CMK (cell line): ENCODE measurements around the gene CEACAM5.

ENCODE experiments used
- DNase-seq: peaks from one replicate; pipeline ENCODE4 v3.0.0-alpha.2; 2010; ENCODE audit warnings: low read depth

Gene CEACAM5

DNA sequence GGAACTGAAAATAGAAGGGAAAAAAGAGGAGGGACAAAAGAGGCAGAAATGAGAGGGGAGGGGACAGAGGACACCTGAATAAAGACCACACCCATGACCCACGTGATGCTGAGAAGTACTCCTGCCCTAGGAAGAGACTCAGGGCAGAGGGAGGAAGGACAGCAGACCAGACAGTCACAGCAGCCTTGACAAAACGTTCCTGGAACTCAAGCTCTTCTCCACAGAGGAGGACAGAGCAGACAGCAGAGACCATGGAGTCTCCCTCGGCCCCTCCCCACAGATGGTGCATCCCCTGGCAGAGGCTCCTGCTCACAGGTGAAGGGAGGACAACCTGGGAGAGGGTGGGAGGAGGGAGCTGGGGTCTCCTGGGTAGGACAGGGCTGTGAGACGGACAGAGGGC is at the start of gene CEACAM5:
TSS of gene CEACAM5 (plus strand) at position 146 of the 400 bp plus-strand sequence. CDS start at position 252, 106 bp downstream.
- no peak for DNase-seq

DNA sequence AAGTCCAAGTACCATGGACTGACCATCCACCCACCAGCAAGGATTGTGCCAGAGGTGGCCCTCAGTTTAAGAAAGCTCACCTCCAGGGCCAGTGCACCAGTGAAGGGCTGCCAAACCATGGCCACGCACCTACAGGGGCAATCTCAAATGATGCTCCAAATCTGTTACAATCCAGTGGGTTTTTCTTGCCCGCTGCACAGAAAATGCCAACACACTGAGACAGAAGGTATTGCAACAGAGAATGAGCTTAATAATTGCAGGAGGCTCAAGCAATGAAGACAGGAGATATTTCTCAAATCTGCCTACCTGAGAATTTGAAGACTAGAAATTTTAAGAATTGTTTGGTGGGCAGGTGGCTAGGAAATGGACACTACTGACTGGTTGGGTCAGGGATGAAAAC is 42.4 kb upstream of the CEACAM5 start:
- DNase-seq = no peak

DNA sequence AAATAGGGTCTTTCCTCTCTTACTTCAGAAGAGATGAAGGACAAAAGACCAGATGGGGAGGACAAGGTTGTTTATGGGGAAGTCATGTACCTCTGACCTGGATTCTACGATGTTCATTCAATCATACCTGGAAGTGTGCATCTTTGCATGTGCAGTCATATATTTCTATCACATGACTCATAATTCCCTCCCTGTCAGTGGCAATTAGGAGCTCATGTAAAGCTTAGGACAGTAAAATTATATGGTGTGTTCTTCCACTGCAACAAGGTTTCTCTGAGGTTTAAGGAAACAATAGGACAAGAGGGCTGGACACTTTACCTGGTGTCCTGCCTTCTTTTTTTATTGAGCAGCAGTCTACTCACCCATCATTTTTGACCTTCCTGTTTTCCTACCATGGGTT is 40.1 kb upstream of the CEACAM5 start:
- DNase-seq = no peak

DNA sequence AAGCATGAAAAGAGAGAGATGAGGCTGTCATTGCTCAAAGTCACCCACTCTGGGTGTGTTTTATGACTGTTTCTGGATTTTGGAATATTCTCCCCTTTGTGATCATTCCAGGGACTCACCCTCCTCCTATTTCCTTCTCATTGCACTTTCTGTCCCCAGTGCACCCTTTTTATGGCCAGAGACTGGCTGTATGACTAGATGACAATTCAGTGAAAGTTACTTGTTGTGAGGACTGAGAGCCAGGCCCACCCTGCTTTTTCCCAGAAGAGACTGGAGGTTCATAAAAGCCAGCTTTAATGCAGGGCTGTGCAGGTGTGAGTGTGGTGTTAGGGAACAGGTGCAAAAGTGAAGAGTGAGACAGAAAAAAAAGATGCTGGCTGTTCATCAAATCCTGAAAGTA is 37.7 kb upstream of the CEACAM5 start:
- DNase-seq = no peak

DNA sequence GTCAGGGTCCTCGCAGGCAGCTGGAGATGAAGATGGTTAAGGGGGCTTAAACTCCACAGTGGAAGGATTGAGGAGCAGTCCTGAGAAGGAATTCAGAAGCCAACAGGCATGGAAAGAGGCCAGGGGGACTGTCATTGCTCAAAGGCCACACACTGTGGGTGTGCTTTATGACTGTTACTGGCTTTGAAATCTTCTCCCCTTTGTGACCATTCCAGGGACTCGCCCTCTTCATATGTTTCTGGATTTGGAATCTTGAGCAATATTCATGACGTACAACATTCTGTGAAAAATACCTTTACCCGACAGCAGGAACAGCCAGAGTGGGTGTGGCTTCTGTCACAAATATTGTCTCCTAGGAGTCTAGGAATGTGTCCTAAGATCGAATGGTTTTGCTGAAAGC is 36.9 kb upstream of the CEACAM5 start:
- no peak for DNase-seq

DNA sequence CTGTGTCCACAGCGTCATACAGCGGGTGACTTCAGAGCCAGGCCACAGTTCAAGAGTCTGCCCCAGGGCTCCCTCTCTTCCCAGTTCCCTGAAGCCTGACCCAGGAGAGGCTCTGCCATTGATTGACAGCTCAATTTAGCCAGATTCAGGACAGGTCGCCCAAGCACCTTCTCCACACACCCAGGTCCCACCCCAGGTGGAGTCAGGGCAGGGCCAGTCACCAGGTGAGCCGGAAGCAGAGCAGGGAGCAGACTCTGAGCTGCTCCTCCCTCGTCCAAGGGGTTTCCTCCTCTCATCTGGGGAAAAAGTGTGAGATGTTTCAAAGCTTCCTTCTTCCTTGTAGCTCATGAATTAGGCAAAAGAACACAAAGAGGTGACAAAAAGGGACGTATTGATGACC is 26.0 kb upstream of the CEACAM5 start:
- DNase-seq = no peak

DNA sequence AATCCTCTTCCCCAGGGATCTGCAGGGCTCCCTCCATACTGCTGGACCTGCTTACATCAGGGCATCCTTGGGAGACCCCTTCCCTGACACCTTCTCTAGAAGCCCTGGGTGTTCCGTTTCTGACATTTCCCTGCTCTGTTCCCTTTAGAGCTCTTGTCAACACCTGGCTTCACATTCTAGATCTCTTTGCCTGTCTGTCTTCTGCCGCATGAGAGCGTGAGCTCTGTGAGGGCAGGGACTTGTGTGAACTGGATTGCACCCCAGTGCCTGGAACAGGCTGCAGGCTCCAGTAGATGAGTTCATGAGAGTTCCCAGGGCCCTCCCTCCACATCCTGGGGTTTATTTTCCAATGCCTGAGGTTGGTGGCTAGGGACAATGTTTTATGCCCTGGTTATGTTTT is 21.0 kb upstream of the CEACAM5 start:
- no peak for DNase-seq

DNA sequence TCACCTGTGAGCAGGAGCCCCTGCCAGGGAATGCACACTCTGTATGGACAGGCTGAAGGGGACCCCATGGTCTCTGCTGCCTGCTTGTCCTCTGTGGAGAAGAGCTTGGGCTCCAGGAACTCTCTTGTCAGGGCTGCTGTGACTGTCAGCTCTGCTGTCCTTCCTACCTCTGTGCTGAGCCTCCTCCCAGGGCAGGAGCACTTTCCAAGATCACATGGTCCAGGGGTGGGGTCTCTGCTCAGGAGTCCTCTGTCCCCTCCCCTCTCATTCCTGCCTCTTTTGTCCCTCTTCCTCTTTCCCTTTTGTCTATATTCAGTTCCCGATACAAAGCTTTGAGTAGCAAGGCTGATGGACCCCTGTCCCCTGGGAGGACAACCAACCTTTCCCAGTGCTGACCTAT is 20.3 kb upstream of the CEACAM5 start, which contains the start of gene CEACAM7:
TSS of gene CEACAM7 (minus strand) at position 173 of the 400 bp plus-strand sequence. CDS start at position 68, 105 bp downstream.
- no peak for DNase-seq

DNA sequence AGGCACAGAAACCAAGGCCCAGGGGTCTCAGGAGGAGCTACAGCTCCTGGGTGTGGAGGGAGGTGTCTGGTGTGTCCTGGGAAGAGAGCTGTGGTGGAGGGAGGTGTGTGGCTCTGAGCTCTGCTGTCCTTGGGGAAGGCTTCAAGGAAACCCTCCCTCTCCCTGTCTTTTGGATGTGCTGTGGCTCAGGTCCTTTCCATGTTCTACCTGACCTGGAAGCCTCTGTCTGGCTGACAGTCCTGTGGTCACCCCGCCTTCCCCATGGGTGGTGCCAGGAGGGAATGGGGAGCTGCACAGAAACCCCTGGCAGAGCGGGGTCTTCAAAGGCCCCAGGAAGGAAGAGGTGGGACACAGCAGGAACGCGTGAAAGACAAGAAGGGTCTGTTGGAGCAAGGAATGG is 19.7 kb upstream of the CEACAM5 start:
- DNase-seq = no peak

DNA sequence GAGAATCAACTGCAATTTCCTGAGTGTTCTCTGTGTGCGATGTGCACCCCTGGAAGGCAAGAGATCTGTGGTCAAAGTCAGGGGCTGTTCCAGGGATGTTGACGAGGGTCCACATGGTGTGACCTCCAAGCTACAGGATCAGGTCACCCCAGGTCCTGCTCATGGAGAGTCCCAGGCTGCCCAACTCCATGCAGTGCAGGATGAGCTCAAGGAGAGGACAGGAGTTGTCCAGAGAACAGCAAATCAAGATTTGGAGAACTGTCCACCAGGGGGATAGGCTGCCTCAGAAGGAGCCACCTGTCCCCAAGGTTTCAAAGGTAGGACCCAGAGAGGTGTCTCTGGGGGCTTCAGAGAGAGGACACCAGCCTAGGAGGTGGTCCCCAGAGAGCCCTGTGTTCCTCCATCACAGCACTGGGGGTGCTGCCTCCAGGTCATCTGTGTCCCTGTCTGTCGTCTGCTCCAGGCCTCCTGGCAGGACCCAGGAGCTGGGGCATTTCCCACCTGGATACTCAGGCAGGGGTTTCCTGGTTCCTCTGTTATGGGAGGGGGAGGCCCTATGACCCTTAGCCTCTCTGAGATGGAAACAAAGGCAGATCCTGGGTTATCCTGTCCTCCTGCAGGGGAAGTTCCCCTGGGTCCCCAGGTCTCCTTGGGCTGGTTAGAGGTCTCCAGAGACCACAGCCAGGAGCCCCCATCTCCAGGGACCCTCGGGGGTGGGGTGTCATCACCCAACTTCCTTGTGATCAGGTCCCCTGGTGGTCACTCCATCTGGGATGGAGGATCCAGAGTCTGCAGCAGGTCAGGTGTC is 18.2 kb upstream of the CEACAM5 start:
- DNase-seq = no peak

DNA sequence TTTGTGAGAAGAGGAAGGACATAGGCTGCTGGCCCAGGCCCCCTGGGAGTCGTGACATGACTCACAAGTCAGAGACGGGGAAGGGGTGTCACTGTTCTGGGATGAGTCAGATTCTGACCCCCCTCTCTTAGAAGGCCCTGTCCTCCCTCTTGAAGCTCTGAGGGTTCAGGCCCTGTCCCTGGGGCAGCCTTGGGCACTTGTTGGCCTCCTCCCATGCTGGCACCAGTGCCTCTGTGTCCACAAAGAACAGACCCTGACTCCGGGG is 17.7 kb upstream of the CEACAM5 start:
- DNase-seq = no peak

DNA sequence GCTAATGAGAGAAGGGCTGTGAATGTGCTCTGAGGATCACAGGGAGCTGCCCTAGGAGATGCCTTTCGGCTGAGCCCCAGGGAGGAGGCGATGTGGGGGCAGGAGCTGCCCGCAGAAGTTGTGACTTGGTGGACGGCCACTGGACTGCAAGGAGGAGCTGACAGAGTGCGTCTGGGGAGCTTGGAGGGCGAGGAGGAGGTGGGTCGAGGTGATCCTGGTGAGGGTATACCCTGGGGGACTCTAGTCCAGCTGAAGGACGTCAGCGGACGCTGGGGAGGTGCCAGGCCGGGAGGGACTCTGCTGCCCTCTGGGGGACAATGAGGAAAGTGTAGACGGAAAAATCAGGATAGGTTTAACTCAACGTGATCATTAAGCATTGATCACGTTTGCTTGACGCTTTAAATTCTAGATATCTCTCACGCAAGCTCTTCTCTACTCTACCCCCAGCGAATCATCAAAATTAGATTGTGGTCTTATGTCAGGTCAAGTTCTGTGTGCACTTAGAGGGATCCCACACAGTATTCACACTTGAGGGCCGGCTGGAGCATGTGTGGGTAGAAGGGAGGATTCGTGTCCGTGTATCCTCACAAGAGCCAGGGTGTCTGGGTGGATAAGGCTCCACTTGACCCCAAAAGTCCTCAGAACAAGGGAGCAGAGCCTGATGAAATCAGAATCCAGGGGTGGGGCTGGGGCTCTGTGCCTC is 17.0 kb upstream of the CEACAM5 start:
- no peak for DNase-seq

DNA sequence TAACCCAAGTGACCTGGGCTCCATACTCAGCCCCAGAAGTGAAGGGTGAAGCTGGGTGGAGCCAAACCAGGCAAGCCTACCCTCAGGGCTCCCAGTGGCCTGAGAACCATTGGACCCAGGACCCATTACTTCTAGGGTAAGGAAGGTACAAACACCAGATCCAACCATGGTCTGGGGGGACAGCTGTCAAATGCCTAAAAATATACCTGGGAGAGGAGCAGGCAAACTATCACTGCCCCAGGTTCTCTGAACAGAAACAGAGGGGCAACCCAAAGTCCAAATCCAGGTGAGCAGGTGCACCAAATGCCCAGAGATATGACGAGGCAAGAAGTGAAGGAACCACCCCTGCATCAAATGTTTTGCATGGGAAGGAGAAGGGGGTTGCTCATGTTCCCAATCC is 14.2 kb upstream of the CEACAM5 start:
- DNase-seq = no peak

DNA sequence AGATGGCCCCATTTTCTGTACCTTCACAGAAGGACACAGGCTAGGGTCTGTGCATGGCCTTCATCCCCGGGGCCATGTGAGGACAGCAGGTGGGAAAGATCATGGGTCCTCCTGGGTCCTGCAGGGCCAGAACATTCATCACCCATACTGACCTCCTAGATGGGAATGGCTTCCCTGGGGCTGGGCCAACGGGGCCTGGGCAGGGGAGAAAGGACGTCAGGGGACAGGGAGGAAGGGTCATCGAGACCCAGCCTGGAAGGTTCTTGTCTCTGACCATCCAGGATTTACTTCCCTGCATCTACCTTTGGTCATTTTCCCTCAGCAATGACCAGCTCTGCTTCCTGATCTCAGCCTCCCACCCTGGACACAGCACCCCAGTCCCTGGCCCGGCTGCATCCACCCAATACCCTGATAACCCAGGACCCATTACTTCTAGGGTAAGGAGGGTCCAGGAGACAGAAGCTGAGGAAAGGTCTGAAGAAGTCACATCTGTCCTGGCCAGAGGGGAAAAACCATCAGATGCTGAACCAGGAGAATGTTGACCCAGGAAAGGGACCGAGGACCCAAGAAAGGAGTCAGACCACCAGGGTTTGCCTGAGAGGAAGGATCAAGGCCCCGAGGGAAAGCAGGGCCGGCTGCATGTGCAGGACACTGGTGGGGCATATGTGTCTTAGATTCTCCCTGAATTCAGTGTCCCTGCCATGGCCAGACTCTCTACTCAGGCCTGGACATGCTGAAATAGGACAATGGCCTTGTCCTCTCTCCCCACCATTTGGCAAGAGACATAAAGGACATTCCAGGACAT is 13.4 kb upstream of the CEACAM5 start:
- no peak for DNase-seq

DNA sequence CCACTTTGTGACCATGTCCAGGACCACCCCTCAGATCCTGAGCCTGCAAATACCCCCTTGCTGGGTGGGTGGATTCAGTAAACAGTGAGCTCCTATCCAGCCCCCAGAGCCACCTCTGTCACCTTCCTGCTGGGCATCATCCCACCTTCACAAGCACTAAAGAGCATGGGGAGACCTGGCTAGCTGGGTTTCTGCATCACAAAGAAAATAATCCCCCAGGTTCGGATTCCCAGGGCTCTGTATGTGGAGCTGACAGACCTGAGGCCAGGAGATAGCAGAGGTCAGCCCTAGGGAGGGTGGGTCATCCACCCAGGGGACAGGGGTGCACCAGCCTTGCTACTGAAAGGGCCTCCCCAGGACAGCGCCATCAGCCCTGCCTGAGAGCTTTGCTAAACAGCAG is 12.7 kb upstream of the CEACAM5 start:
- no peak for DNase-seq

DNA sequence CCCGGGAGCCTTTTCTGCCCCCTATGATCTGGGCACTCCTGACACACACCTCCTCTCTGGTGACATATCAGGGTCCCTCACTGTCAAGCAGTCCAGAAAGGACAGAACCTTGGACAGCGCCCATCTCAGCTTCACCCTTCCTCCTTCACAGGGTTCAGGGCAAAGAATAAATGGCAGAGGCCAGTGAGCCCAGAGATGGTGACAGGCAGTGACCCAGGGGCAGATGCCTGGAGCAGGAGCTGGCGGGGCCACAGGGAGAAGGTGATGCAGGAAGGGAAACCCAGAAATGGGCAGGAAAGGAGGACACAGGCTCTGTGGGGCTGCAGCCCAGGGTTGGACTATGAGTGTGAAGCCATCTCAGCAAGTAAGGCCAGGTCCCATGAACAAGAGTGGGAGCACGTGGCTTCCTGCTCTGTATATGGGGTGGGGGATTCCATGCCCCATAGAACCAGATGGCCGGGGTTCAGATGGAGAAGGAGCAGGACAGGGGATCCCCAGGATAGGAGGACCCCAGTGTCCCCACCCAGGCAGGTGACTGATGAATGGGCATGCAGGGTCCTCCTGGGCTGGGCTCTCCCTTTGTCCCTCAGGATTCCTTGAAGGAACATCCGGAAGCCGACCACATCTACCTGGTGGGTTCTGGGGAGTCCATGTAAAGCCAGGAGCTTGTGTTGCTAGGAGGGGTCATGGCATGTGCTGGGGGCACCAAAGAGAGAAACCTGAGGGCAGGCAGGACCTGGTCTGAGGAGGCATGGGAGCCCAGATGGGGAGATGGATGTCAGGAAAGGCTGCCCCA is 11.8 kb upstream of the CEACAM5 start:
- no peak for DNase-seq

DNA sequence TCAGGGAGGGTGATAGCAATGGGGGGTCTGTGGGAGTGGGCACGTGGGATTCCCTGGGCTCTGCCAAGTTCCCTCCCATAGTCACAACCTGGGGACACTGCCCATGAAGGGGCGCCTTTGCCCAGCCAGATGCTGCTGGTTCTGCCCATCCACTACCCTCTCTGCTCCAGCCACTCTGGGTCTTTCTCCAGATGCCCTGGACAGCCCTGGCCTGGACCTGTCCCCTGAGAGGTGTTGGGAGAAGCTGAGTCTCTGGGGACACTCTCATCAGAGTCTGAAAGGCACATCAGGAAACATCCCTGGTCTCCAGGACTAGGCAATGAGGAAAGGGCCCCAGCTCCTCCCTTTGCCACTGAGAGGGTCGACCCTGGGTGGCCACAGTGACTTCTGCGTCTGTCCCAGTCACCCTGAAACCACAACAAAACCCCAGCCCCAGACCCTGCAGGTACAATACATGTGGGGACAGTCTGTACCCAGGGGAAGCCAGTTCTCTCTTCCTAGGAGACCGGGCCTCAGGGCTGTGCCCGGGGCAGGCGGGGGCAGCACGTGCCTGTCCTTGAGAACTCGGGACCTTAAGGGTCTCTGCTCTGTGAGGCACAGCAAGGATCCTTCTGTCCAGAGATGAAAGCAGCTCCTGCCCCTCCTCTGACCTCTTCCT is 11.1 kb upstream of the CEACAM5 start:
- DNase-seq = no peak

DNA sequence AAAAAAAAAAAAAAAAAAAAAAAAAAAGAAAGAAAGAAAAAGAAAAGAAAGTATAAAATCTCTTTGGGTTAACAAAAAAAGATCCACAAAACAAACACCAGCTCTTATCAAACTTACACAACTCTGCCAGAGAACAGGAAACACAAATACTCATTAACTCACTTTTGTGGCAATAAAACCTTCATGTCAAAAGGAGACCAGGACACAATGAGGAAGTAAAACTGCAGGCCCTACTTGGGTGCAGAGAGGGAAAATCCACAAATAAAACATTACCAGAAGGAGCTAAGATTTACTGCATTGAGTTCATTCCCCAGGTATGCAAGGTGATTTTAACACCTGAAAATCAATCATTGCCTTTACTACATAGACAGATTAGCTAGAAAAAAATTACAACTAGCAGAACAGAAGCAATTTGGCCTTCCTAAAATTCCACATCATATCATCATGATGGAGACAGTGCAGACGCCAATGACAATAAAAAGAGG is 9.6 kb upstream of the CEACAM5 start:
- DNase-seq = no peak

DNA sequence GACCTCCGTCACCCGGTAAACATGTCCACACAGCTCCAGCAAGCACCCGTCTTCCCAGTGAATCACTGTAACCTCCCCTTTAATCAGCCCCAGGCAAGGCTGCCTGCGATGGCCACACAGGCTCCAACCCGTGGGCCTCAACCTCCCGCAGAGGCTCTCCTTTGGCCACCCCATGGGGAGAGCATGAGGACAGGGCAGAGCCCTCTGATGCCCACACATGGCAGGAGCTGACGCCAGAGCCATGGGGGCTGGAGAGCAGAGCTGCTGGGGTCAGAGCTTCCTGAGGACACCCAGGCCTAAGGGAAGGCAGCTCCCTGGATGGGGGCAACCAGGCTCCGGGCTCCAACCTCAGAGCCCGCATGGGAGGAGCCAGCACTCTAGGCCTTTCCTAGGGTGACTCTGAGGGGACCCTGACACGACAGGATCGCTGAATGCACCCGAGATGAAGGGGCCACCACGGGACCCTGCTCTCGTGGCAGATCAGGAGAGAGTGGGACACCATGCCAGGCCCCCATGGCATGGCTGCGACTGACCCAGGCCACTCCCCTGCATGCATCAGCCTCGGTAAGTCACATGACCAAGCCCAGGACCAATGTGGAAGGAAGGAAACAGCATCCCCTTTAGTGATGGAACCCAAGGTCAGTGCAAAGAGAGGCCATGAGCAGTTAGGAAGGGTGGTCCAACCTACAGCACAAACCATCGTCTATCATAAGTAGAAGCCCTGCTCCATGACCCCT is 9.0 kb upstream of the CEACAM5 start:
- DNase-seq = no peak

DNA sequence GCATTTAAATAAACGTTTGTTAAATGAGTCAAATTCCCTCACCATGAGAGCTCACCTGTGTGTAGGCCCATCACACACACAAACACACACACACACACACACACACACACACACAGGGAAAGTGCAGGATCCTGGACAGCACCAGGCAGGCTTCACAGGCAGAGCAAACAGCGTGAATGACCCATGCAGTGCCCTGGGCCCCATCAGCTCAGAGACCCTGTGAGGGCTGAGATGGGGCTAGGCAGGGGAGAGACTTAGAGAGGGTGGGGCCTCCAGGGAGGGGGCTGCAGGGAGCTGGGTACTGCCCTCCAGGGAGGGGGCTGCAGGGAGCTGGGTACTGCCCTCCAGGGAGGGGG is 8.5 kb upstream of the CEACAM5 start:
- no peak for DNase-seq
